ENCODE measurements around the gene FAM229B. TPM values are rescaled to one million over a fixed set of nuclear protein-coding genes. Genes with fewer than 3 reads are reported as not detected.
"Not testable (repeated sequence)": the region's sequence is repeated elsewhere in the genome, so short reads cannot be mapped to it uniquely, and the experiment has no call there.

The FAM229B gene, protein sequence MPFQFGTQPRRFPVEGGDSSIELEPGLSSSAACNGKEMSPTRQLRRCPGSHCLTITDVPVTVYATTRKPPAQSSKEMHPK
- polyA plus RNA-seq (2013, experiment 1 of 2; ENCODE audit: insufficient read length) = 22.5 TPM
- polyA plus RNA-seq (2013, experiment 2 of 2; ENCODE audit: insufficient read length) = 29.1 TPM

DNA sequence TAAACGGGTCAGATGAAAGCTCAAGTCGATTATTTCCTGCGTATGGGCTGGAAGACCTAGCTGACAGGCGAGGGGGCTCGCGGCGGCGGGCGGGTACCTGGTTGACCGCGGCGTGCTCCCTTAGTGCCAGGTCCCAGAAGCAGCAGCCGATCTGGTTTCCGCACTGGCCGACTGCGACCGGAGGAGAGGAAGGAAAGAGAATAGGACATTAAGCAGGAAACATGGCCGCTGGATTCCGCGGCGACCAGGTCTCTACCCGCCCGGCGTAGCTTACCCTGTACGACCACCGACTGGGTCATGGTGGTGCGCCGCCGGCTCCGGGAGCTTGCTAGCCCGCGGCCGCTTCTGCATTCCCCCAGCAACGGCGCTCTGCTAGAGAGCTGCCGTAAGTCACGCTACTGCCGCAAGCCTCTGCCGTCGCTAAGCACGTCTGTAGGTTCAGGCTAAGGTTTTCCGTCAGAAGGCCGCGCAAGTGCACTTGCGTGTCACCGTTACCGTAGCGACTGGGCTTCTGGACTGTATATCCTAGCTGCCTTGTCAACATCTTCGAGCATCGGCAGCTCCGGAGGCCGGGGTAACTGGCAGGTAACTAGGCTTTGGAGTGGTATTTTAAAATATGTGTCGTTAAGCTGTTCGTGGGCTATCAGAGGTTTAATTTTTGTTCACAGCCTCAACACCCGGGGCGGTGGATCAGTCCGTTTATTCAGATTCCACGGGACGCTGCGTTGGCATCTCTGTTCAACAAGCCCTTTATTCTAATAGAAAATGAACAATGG lies at the start of gene FAM229B, which contains the start of gene TUBE1:
FAM229B (plus strand) TSS at position 456 of the 776 bp plus-strand sequence. CDS start 11,693 bp downstream, outside the sequence.
TUBE1 (minus strand) TSS at position 347 of the 776 bp plus-strand sequence; CDS start at position 299, 48 bp downstream.
- DNase-seq = peak; percentile 98

DNA sequence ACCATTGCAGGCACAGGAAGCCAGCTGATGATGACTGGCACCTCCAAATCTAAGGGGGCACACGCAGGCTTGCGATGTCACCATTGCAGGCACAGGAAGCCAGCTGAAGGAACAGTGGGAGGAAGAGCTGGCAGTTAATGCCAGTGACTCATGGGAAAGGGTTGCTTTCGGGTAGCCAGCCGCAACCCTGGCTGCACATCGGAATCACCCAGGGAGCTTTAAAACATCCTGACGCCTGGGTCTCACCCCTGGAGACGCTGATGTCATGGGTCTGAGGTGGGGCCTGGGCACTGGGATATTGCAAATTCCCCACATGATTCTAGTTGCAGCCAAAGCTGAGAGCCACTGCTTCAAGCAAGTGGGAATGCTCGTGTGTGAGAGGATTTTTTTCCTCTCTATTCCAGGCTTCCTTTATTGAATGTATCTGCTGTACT lies 49.6 kb upstream of the FAM229B start:
- DNase-seq = peak; percentile 98

DNA sequence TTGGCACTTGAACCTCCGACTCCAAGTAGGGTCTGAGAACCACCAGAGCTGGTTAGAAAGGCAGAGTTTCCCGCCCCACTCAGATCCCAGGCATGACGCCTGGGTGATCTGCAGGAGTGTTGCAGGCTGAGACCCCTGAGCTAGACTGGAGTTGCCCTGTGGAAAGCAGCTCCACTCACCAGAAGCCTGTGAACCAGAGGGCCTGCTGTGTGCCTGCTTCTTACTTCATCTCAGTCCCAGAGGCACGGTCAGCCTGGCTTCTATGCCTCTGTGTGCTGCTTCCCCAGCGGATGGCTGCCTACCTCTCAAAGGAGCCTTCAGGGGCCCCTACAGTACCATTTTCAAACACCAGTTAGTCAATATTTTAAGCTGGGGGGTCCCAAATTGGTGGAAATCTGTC lies 49.1 kb upstream of the FAM229B start:
- DNase-seq = no peak

DNA sequence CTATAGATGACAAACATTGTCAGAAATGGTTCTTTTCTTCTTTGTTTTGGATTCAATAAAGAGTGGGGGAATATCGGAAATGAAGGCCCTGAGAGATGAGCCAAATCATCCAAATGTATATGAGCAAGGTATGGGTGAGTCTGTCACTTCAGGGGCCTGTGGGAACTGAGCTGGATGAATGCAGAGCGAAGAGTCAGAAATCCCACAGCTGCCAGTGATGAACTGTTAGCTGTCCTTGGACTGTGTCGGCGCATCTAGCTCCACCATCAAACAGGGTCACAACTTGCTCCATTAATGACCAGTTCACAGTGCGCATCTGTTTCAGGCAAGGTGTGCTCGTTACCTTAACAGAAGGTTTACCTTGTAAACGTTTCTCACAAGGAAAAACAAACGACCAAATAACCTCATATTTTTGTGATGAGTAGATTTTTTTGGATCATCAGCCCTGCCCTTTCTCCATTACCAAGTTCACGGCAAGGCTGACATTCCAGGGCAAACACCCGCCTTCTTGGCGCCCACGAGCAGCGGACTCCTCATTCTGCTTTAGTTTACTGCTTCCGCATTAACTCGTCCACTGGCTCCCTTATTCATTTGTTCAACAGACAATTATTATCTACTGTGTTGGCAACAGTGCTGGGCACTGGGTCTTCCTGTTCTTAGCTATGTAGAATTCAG lies 48.5 kb upstream of the FAM229B start:
- DNase-seq = no peak

DNA sequence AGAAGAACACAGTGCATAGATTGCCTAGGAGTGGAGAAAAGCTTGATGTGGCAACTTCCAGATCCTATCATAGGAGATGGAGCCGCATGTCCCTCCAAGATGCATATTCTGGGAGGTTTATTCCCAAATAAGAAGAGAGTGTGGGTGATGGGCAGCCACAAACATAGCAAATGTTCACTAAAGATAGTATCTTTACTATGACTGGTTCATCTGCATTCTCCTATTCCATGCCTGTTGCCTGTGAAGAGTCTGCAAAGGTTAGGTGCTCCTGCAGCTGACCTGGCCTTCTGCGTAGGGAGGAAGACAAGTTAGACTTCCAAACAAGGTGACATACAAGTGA lies 48.0 kb upstream of the FAM229B start:
- no peak for DNase-seq

DNA sequence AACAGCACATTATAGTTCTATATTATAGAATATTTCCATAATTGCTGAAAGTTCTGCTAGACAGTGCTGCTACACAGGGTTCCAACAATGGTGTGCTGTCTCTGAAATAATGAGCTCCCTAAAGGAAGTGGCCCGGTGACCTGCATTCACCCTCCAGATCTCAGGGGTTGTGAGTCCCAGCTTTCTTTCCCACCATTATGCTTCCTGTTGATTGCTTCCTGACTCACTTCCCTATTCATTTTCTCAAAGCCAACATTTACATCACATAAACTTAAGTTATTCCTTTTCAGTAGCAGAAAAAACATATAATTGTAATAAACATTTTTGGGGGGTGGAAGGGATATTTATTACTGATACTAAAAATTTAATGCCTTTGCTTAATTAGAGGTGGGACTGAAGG lies 46.4 kb upstream of the FAM229B start:
- DNase-seq = no peak

DNA sequence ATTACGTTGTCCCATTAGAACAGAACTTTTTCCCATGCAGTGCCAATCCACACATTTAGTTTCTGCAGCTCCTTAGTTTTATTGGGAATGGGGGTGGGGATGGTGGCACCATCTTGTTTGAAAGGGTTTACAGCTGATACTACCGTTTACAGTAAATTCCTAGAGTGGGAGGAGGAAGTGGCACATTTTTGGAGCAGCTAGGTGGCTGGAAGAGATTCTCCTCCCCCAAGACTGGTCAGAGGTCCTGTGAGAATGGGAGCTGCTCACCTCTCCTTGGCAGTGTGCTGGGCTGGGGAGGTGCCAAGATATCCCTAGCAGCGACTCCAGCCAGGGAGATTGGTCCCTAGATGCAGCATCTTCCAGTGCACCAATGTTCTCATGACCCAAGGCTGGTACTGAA lies 45.9 kb upstream of the FAM229B start:
- no peak for DNase-seq

DNA sequence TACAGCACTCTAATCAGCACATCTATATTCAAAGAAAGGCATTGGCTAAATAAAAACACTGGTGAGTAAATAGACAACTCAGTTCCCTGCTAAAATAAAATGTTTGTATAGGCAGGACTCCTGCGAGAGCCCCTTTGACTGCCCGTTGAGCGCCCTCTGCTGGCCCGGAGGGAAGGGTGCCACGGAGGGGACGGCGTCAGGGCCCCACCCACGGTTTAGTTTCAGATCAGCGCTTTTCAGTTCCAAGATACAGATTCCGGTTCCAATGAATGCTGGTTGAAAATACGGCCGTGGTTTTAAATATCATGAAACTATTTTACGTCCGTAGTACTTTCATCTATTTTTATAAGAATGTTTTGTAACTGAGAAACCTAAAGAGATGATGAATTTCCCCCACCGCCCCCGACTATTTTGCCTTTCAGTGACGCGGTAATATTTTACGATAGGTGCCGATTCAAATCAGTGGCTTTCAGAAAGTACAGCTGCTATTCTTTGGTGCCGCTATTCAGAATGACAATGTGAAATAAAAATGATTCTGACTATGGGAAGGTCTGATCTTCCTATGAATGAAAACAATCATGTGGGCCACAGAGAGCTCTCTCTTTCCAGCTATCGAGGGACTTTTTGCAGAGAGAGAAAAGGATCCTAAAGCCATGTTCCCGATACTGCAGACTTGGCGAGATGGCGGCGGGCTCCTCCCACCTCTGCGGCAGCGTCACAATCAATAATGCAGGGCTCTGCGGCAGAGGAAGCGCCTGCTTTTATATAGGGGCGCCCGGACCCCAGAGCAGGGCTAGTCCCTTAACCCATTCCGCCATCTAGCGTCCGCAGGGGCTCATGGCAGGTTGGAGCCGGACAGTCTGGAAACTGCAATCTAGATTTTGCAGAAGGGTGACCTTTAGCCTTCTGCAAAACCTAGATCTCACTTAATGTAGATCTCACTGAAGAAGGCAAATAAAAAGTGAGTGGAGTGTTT lies 44.1 kb upstream of the FAM229B start:
- peak; percentile 92 for DNase-seq

DNA sequence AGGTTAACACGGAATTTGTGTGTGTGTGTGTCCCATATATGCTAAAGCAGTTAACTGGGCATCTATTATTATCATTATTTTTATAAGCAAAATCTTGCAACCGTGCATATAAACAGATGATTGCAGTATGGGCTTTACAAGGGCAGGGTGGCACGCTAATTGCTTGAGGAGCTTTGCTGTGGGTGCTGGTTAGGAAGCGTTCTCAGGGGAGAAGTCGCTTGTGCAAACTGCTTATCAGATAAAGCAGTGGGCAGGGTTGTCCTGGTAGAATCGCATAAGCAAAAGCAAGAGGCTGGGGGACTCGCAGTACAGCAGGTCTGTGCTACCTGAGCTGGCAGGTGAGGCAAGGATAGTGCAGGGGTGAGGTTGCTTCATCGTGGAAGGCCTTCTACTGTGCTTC lies 43.2 kb upstream of the FAM229B start:
- DNase-seq = no peak

DNA sequence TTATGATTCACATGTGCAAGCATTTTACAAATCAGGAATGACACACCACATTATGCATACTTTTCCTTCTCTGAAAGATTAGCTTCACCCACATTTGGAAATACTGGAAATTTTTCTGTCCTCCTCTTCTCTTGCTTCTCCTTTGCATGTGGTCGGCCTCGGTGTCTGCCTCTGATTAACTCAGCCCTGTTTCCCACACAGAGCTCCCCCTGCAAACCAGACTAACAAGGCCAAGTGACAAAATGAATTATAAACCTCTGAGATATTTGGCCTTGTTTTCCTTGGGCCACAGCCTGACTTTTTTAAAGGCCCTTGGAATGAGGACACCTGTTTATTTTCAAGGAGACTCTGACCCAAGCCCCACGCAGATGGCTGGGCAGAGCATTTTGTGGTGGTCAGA lies 42.5 kb upstream of the FAM229B start:
- peak; percentile 99 for DNase-seq

DNA sequence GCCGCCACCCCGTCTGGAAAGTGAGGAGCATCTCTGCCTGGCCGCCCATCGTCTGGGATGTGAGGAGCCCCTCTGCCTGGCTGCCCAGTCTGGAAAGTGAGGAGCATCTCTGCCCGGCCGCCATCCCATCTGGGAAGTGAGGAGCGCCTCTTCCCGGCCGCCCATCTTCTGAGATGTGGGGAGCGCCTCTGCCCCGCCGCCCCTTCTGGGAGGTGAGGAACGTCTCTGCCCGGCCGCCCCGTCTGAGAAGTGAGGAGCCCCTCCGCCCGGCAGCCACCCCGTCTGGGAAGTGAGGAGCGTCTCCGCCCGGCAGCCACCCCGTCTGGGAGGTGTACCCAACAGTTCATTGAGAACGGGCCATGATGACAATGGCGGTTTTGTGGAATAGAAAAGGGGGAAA lies 39.9 kb upstream of the FAM229B start:
- DNase-seq = not testable (repeated sequence)

DNA sequence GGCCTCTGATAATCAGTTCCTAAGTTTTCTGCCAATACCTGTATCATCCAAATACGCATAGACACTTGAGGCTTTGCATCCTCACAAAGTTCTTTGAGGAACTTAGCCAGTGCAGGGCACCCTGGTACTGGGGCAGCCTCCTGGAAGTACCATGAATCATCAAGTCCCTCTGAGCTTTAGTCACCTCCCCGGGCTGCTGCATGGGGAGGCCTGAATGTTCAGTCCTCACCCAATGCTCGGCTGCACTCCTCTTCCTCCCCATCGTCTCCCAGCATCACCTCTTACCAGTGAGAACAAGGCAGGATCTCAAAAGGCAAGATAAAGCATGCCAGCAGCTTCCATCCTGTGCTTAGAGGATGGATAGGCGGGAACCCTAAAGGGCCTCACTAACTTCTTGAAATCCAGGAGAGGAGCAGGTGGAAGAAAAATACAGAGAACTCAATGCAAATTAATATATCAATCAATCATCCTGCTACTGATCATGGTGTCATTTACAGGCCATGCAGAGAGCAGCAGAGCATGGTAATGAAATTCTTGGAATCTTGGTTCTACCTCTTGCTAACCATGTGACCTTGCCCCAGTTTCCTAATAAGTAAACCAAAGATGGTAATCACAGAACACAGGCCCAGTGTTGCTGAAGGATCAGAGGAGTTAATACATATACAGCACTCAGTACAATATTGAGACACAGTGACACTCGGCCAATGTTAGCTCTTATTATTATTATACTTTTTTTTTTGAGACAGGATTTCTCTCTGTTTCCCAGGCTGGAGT lies 38.2 kb upstream of the FAM229B start:
- peak; percentile 55 for DNase-seq

DNA sequence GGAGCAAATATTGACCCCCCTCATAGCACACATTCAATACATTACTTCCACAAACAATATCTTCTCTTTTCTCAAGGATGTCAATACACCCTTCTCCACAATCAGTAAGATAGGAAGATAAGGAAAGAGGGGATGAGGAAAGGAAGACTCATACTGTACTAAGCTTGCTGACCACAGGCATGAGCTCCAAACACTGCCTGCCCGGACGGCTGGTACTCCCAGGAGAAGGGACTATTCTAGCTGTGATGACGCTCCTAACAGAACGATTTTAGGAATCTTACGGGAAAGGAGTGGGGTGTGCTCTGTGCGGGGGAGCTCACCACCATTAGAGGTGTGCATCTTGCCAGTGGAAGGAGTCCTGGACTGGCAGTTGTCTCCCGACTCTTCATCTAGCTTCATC lies 37.4 kb upstream of the FAM229B start:
- DNase-seq = no peak

DNA sequence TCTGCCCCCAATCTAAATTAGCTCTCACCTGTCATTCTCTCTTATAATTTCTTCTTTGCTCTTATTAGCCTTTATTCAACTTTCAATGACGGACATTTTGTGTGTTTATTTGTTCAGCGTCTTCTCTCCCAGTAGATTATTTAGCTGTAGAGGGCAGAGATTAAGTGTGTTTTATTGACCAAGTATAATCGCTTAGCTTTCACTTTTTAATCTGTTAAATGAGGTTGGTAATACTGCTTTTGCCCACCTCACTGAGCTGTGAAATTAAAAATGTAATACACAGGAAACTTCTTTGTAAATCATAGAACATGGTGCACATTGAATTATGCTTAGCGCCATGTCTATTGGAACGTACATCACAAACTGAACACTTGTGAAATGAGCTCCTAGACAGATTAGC lies 37.0 kb upstream of the FAM229B start:
- DNase-seq = no peak

DNA sequence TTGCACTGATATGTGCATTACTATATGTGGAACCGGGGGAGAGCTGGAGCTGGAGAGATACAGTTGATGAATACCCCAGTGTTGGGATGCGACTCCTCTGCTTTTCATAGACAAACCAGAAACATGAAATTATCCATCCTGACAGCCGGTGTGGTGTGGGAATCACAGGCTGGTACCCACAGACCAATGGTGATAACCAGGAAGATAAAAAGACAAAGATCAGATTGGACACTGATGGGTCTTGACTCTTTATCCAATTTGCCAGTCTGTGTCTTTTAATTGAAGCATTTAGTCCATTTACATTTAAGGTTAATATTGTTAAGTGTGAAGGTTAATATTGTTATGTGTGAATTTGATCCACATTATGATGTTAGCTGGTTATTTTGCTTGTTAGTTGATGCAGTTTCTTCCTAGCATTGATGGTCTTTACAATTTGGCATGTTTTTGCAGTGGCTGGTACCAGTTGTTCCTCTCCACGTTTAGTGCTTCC lies 36.1 kb upstream of the FAM229B start:
- not testable (repeated sequence) for DNase-seq

DNA sequence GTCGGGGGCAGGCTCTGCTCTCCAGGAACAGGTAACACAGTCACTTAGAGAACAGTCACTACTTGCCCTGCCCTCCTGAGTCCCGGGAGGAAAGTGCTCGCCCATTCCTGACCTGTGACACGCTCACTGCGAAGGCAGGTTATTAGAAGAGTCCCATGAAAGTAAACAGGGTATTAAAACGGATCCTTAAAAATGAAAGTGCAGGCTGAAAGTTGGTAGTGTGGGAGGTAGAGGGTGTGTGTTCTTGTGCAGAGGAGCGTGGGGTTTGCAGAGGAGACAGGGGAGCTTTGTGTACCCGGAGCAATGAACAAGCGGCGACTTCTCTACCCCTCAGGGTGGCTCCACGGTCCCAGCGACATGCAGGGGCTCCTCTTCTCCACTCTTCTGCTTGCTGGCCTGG lies 33.4 kb upstream of the FAM229B start, which contains the start of gene CCN6:
CCN6 (plus strand) TSS at position 104 of the 400 bp plus-strand sequence; CDS start at position 358, 254 bp downstream.
- DNase-seq = no peak

DNA sequence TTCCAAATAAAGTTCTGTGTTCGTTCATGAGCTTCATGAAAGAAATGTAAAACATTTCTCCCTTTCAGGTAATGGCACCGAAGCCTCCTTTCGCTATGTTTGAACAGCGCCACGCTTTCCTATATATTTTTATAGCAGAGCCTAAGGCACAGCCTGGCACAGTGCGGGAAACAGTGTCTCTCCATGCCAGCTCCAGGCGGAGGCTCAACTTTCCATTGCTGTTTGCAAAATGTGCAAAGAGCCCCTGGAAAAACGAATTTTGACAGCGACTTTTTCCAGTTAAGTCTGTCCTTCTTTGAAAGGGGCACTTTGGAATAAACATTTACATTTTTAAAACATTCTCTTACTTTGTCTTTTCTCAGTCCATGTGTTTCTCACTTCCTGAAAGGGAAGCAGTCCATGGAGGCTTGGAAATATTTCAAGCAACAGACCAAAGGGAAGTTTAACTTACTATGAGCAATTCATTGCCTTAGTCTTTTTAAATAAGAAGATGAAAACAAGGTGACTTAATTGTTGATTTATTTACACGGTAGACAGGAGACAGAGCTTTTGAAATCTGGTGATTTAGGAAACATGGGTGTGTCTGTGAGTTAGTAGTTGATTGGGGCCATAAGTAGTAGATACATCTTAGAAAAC lies 32.7 kb upstream of the FAM229B start:
- no peak for DNase-seq

DNA sequence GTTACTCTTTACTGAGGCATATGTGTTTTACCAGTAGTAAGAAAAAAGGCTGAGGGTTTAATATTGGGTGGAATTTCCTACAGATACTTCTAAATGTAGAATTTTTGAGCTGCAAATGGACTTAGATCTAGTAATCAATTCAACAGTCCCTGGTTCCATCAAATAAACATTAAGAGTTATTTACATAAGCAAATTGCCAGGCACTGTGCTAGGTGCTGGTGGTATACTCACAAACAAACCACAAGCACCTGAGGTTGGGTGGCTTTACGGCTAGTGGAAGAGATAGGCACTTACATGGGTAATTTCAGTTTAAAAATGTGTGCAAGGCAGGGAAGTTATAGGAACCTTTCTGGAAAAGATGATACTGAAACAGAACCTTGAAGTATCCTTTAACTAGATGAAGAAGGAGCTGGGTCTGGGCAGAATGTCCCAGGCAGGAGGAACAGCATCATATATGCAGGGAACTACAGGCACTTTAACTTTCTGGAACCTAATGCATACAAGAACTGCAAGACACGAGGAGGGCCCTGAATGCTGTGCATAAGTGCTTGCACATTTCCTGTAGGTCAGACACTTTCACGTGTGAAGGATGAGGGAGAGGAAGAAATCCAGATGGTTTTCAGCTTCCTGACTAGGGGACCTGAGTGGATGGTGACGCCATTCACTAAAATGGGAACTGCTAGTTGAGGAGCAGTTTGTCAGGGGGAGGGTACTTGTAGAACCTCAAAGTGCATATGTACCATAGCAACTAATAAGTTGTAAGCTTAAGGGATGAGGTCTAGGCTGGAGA lies 29.0 kb upstream of the FAM229B start:
- no peak for DNase-seq

DNA sequence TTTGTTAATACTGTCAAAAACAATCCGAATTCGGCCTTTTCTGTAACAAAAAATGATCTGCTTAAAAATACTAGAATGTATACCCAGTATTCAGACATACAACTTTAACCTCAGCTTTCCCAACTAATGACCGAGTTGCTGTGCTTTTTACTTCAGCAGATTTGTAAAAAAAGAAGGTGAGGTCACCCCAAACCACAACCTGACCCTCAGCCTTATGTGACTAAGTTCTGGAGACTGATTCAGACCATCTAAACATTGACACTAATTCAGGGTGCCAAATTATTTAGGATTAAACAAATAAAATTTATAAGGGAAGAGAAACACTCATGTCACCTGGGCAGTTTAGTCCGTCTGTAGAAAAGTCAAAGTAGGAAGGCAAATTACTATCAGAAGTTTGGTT lies 25.8 kb upstream of the FAM229B start:
- DNase-seq = no peak

DNA sequence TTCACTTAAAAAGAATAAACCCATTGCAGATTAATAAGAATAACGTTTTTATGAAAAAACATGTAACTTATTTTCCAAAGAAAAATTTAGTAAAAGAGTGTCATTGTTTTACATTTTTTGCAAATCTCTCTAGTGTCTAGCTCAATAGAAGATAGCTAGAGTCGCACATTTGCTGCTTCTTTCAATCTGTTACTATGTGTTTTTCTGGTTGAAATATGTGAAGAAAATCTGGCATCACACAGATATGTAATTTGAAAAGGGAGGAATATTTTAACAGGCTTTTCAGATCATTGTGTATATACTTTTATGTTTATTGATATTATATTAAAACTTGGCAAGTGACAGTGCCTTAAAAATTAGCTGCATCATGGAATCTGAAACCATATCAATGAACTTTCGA lies 24.4 kb upstream of the FAM229B start:
- DNase-seq = no peak

Measured in fibroblast of skin of back (primary cell).